Upper lobe of left lung (tissue), 4 donors: ENCODE measurements around the gene CTU2.

ENCODE experiments used
- CTCF ChIP-seq, 6 experiments: fragments of 450-650 bp in 4 of 6; fragments of 200-600 bp in 2 of 6; sonication (generic) in 2 of 6; IDR thresholded peaks; one replicate each; pipeline ENCODE4 v1.5.1; 2016 to 2019; ENCODE audit warnings: antibody characterized with exemption in 6 of 6
- POLR2A ChIP-seq, 4 donors: fragments of 450-650 bp; IDR thresholded peaks; one replicate each; pipeline ENCODE4 v1.5.1; 2016 to 2017; ENCODE audit warnings: antibody characterized with exemption in 4 of 4, mild to moderate bottlenecking in 2 of 4
- POLR2AphosphoS5 ChIP-seq, 2 donors: sonication (generic); formaldehyde crosslinking; IDR thresholded peaks; one replicate each; pipeline ENCODE4 v1.5.1; 2017; ENCODE audit warnings: antibody characterized with exemption in 2 of 2

- TF ChIP-seq CTCF (IDR thresholded peaks at IDR 0.05) (no peak), POLR2A (IDR thresholded peaks at IDR 0.05) (no peak), POLR2AphosphoS5 (IDR thresholded peaks at IDR 0.05) (no peak)
Observed at GRCh38 chr16:88688013-88688778, 18.1 kb upstream of the CTU2 start.
